ENCODE results near the gene SEPHS2. TPM values are rescaled to one million over a fixed set of nuclear protein-coding genes. Genes with fewer than 3 reads are reported as not detected.
"Not testable (repeated sequence)": the region's sequence is repeated elsewhere in the genome, so short reads cannot be mapped to it uniquely, and the experiment has no call there.

The SEPHS2 gene
- total and polyA plus RNA-seq, 2 experiments from 2014 or later, result 14.0 to 51.9 TPM

DNA sequence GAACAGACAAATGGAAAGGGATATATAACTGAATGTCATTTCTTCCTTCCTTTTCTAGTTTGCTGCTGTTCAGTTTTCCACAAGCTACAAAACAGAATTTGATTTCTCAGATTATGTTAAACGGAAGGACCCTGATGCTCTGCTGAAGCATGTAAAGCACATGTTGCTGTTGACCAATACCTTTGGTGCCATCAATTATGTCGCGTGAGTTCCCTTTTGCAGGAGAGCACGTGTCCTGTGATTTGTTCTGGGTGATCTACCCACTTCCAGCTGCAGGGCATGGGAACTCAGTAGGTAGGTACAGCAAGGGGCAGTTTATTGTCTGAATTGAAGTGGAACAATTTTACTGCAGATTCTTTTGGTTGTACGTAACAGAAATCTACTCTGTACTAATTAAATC lies 35.7 kb upstream of the SEPHS2 start:
- Histone ChIP-seq H3K4me3 (no peak overlapping the region), H3K27ac (no peak overlapping the region), H3K27me3 (no peaks in the 10 kb centered on the region), H3K36me3 (no peaks in the 10 kb centered on the region), H3K9me3 (ENCODE audit: low read depth) (no peaks in the 10 kb centered on the region), H3K4me1 (ENCODE audit: low read depth) (no peaks in the 10 kb centered on the region)
- DNase-seq (ENCODE audit: low read depth in 1 of 2, low spot score in 1 of 2), result no peak
- TF ChIP-seq, protein P1, sequence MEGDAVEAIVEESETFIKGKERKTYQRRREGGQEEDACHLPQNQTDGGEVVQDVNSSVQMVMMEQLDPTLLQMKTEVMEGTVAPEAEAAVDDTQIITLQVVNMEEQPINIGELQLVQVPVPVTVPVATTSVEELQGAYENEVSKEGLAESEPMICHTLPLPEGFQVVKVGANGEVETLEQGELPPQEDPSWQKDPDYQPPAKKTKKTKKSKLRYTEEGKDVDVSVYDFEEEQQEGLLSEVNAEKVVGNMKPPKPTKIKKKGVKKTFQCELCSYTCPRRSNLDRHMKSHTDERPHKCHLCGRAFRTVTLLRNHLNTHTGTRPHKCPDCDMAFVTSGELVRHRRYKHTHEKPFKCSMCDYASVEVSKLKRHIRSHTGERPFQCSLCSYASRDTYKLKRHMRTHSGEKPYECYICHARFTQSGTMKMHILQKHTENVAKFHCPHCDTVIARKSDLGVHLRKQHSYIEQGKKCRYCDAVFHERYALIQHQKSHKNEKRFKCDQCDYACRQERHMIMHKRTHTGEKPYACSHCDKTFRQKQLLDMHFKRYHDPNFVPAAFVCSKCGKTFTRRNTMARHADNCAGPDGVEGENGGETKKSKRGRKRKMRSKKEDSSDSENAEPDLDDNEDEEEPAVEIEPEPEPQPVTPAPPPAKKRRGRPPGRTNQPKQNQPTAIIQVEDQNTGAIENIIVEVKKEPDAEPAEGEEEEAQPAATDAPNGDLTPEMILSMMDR (IDR thresholded peaks at IDR 0.05; ENCODE audit: low read depth, low read length), result no peak

- H3K4me1 ChIP-seq (ENCODE audit: low read depth), result no peaks in the 10 kb centered on the region
- H3K9me3 ChIP-seq (ENCODE audit: low read depth), result no peaks in the 10 kb centered on the region
- H3K36me3 ChIP-seq, result no peaks in the 10 kb centered on the region
- no peak for DNase-seq (ENCODE audit: low read depth in 1 of 2, low spot score in 1 of 2)
- TF ChIP-seq, protein P1 (IDR thresholded peaks at IDR 0.05; ENCODE audit: low read depth, low read length), result no peak
- H3K4me3 ChIP-seq, result no peak overlapping the region
- no peak overlapping the region for H3K27ac ChIP-seq
- H3K27me3 ChIP-seq, result no peaks in the 10 kb centered on the region
These were observed 33.2 kb upstream of the SEPHS2 start for GRCh38 chr16:30478766-30479478.

DNA sequence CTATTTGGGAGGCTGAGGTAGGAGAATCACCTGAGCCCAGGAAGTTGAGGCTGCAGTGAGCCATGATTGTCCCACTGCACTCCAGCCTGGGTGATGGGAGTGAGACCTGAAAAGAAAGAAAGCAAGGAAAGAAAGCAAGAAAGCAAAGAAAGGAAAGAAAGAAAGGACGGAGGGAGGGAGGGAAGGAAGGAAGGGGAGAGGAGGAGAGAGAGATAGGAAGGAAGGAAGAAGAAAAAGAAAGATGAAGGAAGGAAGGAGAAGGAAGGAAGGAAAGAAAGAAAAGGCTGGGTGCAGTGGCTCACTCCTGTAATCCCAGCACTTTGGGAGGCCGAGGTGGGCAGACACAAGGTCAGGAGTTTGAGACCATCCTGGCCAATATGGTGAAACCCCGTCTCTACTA lies 32.1 kb upstream of the SEPHS2 start:
- H3K4me3 ChIP-seq; H3K9me3 ChIP-seq (ENCODE audit: low read depth); H3K27ac ChIP-seq; H3K36me3 ChIP-seq; H3K27me3 ChIP-seq; H3K4me1 ChIP-seq (ENCODE audit: low read depth); DNase-seq (ENCODE audit: low read depth in 1 of 2, low spot score in 1 of 2): not testable (repeated sequence)

DNA sequence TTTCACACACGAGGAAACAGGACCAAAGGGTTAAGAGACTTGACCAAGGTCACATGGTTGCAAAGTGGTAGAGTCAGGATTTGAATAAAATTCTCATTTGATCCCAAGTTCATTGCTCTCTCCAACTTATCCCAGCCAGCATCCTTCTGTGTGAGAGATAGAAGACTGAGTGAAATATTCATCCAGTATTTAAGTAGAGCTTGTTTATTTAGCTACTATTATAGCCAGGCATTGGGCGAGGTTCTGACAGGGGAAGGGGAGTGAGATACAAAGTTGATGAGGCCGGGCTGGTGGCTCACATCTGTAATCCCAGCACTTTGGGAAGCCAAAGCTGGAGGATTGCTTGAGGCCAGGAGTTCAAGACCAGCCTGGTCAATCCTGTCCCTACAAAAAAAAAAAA lies 31.3 kb upstream of the SEPHS2 start:
- Histone ChIP-seq H3K36me3 (no peaks in the 10 kb centered on the region), H3K27ac (no peak overlapping the region), H3K4me3 (no peak overlapping the region)

GRCh38 chr16:30474684-30475083 lies 29.0 kb upstream of the SEPHS2 start:
- Histone ChIP-seq H3K27ac (no peak overlapping the region), H3K9me3 (ENCODE audit: low read depth) (no peaks in the 10 kb centered on the region), H3K36me3 (no peaks in the 10 kb centered on the region), H3K4me3 (no peak overlapping the region), H3K27me3 (no peaks in the 10 kb centered on the region), H3K4me1 (ENCODE audit: low read depth) (no peaks in the 10 kb centered on the region)
- TF ChIP-seq, protein P1 (IDR thresholded peaks at IDR 0.05; ENCODE audit: low read depth, low read length), result no peak
- DNase-seq (ENCODE audit: low read depth in 1 of 2, low spot score in 1 of 2), result no peak

More for the DNA sequence above, 31.3 kb upstream of the SEPHS2 start:
- no peak for DNase-seq (ENCODE audit: low read depth in 1 of 2, low spot score in 1 of 2)
- Histone ChIP-seq H3K27me3 (no peaks in the 10 kb centered on the region), H3K9me3 (ENCODE audit: low read depth) (no peaks in the 10 kb centered on the region), H3K4me1 (ENCODE audit: low read depth) (no peaks in the 10 kb centered on the region)
- TF ChIP-seq, protein P1 (IDR thresholded peaks at IDR 0.05; ENCODE audit: low read depth, low read length), result no peak

- TF ChIP-seq, protein P1 (IDR thresholded peaks at IDR 0.05; ENCODE audit: low read depth, low read length), result no peak
These were observed 28.4 kb upstream of the SEPHS2 start for GRCh38 chr16:30474074-30474452.

More at GRCh38 chr16:30474074-30474452, 28.4 kb upstream of the SEPHS2 start:
- H3K4me1 ChIP-seq (ENCODE audit: low read depth), result no peaks in the 10 kb centered on the region
- no peak for DNase-seq (ENCODE audit: low read depth in 1 of 2, low spot score in 1 of 2)
- H3K27ac ChIP-seq, result no peak overlapping the region
- H3K4me3 ChIP-seq, result no peak overlapping the region
- no peaks in the 10 kb centered on the region for H3K27me3 ChIP-seq
- no peaks in the 10 kb centered on the region for H3K36me3 ChIP-seq
- H3K9me3 ChIP-seq (ENCODE audit: low read depth), result no peaks in the 10 kb centered on the region

Measured in cardiac muscle cell (in vitro differentiated cells and primary cell).